H1 (cell line): Measurements from ENCODE around the gene DUSP7. TPM values are rescaled to one million over a fixed set of nuclear protein-coding genes. Genes with fewer than 3 reads are reported as not detected.

Experiments
- FOSL1 ChIP-seq: IDR thresholded peaks from 2 replicates; pipeline ENCODE4 v1.6.1; 2011; ENCODE audit warnings: mild to moderate bottlenecking, low read depth, low read length, moderate library complexity; ENCODE audit not compliant: insufficient read depth
- GTF2F1 ChIP-seq: IDR thresholded peaks from 2 replicates; pipeline ENCODE4 v1.6.1; 2012; ENCODE audit warnings: low read depth, low read length, improper control_type of control experiment, borderline replicate concordance
- KDM5A ChIP-seq: fragments of 200-600 bp; IDR thresholded peaks from 2 replicates; pipeline ENCODE4 v1.7.1; 2012; ENCODE audit warnings: mild to moderate bottlenecking, low read length, inconsistent platforms, mixed read lengths
- RFX5 ChIP-seq: IDR thresholded peaks from 2 replicates; pipeline ENCODE4 v1.6.1; 2011; ENCODE audit warnings: low read depth, low read length, improper control_type of control experiment, borderline replicate concordance
- RXRA ChIP-seq: IDR thresholded peaks from 2 replicates; pipeline ENCODE4 v1.6.1; 2011; ENCODE audit warnings: low read depth, mild to moderate bottlenecking, low read length, moderate library complexity; ENCODE audit not compliant: insufficient read depth
- SAP30 ChIP-seq: fragments of 300-600 bp; sonication (generic); IDR thresholded peaks from 2 replicates; pipeline ENCODE4 v1.7.1; 2012; ENCODE audit warnings: low read length, moderate library complexity, mild to moderate bottlenecking, inconsistent platforms; ENCODE audit not compliant: insufficient read depth, insufficient replicate concordance
- SIX5 ChIP-seq: IDR thresholded peaks from 2 replicates; pipeline ENCODE4 v1.6.1; 2011; ENCODE audit warnings: mild to moderate bottlenecking, low read depth, low read length
- polyA plus RNA-seq, 7 experiments: library from polyadenylated mRNA; depleted of rRNA in 3 of 7; stranded (reverse) in 5 of 7; unstranded in 2 of 7; fragments of >200 nt in 5 of 7; fragments of 200-250 nt in 2 of 7; gene quantifications; 1 replicate in 5 of 7; 2 replicates in 1 of 7; 4 replicates in 1 of 7; pipeline versions ENCODE4 v1.2.1 to v1.2.3, GENCODE V29; 2011 to 2013; ENCODE audit warnings: missing spikeins in 2 of 7, mixed read lengths in 2 of 7
- total RNA-seq: library from RNA; stranded (reverse); fragmentation: NEBNext Ultra II Directional; extraction: Animal tissue kit (Norgen Biotek cat#: 25700); gene quantifications from 2 replicates; pipeline ENCODE4 v1.2.1, GENCODE V29; 2021
- TF ChIP-seq, protein P1 (sequence below): fragments of 300-600 bp; sonication (generic); IDR thresholded peaks from 2 replicates; pipeline ENCODE4 v1.7.1; 2012; ENCODE audit warnings: low read length, moderate library complexity, mild to moderate bottlenecking, inconsistent platforms; ENCODE audit not compliant: insufficient replicate concordance

The DUSP7 gene
- total and polyA plus RNA-seq, 2 of the 8 experiments (the other 6 are each of a cell fraction or from before 2014, with no cell fraction given) = 19.4 to 24.9 TPM

DNA sequence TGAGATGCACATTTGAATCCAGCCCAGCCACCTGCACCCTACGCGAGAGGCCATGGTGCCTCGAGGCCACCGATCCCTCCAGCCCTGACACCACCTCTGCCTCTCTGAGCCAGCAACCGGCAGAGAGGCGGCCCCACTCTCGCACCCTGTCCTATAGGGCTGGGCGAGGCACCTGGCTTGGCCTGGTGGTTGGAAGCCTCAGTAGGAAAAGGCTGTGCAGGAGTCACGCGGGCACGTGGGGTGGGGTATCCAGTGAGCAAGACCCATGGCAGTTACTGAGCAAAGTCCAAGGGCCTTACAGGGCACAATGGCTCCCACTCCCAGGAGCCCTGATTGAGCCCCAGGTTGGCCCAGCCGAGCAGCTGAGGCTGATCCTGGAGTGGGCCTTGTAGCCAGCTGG is 12.4 kb upstream of the DUSP7 start (continued):
- TF ChIP-seq, protein P1, sequence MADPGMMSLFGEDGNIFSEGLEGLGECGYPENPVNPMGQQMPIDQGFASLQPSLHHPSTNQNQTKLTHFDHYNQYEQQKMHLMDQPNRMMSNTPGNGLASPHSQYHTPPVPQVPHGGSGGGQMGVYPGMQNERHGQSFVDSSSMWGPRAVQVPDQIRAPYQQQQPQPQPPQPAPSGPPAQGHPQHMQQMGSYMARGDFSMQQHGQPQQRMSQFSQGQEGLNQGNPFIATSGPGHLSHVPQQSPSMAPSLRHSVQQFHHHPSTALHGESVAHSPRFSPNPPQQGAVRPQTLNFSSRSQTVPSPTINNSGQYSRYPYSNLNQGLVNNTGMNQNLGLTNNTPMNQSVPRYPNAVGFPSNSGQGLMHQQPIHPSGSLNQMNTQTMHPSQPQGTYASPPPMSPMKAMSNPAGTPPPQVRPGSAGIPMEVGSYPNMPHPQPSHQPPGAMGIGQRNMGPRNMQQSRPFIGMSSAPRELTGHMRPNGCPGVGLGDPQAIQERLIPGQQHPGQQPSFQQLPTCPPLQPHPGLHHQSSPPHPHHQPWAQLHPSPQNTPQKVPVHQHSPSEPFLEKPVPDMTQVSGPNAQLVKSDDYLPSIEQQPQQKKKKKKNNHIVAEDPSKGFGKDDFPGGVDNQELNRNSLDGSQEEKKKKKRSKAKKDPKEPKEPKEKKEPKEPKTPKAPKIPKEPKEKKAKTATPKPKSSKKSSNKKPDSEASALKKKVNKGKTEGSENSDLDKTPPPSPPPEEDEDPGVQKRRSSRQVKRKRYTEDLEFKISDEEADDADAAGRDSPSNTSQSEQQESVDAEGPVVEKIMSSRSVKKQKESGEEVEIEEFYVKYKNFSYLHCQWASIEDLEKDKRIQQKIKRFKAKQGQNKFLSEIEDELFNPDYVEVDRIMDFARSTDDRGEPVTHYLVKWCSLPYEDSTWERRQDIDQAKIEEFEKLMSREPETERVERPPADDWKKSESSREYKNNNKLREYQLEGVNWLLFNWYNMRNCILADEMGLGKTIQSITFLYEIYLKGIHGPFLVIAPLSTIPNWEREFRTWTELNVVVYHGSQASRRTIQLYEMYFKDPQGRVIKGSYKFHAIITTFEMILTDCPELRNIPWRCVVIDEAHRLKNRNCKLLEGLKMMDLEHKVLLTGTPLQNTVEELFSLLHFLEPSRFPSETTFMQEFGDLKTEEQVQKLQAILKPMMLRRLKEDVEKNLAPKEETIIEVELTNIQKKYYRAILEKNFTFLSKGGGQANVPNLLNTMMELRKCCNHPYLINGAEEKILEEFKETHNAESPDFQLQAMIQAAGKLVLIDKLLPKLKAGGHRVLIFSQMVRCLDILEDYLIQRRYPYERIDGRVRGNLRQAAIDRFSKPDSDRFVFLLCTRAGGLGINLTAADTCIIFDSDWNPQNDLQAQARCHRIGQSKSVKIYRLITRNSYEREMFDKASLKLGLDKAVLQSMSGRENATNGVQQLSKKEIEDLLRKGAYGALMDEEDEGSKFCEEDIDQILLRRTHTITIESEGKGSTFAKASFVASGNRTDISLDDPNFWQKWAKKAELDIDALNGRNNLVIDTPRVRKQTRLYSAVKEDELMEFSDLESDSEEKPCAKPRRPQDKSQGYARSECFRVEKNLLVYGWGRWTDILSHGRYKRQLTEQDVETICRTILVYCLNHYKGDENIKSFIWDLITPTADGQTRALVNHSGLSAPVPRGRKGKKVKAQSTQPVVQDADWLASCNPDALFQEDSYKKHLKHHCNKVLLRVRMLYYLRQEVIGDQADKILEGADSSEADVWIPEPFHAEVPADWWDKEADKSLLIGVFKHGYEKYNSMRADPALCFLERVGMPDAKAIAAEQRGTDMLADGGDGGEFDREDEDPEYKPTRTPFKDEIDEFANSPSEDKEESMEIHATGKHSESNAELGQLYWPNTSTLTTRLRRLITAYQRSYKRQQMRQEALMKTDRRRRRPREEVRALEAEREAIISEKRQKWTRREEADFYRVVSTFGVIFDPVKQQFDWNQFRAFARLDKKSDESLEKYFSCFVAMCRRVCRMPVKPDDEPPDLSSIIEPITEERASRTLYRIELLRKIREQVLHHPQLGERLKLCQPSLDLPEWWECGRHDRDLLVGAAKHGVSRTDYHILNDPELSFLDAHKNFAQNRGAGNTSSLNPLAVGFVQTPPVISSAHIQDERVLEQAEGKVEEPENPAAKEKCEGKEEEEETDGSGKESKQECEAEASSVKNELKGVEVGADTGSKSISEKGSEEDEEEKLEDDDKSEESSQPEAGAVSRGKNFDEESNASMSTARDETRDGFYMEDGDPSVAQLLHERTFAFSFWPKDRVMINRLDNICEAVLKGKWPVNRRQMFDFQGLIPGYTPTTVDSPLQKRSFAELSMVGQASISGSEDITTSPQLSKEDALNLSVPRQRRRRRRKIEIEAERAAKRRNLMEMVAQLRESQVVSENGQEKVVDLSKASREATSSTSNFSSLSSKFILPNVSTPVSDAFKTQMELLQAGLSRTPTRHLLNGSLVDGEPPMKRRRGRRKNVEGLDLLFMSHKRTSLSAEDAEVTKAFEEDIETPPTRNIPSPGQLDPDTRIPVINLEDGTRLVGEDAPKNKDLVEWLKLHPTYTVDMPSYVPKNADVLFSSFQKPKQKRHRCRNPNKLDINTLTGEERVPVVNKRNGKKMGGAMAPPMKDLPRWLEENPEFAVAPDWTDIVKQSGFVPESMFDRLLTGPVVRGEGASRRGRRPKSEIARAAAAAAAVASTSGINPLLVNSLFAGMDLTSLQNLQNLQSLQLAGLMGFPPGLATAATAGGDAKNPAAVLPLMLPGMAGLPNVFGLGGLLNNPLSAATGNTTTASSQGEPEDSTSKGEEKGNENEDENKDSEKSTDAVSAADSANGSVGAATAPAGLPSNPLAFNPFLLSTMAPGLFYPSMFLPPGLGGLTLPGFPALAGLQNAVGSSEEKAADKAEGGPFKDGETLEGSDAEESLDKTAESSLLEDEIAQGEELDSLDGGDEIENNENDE = no peak
- no peak for TF ChIP-seq FOSL1
- no peak for TF ChIP-seq GTF2F1
- TF ChIP-seq RXRA = no peak
- TF ChIP-seq SAP30 = no peak
- TF ChIP-seq KDM5A = no peak
- TF ChIP-seq RFX5 = no peak
- TF ChIP-seq SIX5 = no peak
- TF ChIP-seq, all 59 proteins: peak for 0
